Left forelimb (tissue), 1 donor: ENCODE measurements around the gene UROC1.

Experiments
- DNase-seq: peaks from one replicate; pipeline ENCODE4 v3.0.0-alpha.2; 2018; ENCODE audit warnings: low spot score

UROC1 gene

DNA sequence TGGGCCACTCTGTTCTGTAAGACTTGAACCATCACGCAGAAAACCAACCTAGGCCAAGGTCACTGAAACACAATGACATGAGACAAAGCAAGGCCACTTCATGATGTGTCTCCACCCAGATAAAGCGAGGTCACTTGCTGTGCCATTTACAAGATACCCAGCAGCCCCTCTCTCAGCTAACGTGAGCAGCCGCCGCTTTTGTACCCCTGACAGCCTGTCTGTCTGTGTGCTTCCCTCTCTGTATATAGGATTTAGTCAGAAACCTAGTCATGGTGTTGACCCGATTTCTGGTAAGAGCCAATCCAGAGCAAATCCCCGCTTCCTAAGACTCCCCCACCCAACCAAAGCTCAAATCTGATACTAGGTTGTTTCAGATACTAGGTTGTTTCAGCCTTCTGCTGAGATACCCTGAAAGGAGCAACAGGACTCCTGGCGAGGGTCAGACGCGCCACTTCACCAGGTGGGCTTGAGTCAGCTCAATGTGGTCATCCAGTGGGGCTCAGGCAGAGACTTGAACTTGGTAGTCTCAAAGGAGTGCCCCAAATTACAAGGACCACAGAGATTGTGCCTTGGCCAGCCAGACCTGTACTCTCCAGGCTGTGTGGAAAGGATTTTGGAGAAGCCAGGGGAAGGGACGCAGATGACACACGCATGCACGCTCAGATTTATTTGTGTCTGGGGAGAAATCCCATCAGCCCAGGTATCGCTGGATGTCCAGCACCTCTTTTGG, 38.8 kb downstream of the UROC1 start:
- no peak for DNase-seq

DNA sequence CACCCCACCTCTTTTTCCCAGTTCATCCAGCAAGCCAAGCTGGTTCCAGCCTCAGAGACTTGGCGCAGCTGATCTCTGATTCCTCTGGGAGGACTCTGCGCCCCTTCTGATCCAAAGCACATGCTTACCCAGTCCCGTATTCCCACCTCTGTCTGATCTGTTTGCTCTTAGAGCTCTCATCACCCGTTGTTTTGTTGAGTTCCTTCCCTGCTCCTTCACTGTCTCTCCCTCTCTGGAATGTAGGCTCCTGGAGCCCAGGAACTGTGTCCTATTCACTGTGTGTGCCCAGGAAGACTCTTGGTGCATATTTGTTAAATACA, 40.6 kb downstream of the UROC1 start:
- DNase-seq, result no peak

GRCh38 chr3:126476166-126477060, 41.2 kb downstream of the UROC1 start:
- DNase-seq, result peak; percentile 77

DNA sequence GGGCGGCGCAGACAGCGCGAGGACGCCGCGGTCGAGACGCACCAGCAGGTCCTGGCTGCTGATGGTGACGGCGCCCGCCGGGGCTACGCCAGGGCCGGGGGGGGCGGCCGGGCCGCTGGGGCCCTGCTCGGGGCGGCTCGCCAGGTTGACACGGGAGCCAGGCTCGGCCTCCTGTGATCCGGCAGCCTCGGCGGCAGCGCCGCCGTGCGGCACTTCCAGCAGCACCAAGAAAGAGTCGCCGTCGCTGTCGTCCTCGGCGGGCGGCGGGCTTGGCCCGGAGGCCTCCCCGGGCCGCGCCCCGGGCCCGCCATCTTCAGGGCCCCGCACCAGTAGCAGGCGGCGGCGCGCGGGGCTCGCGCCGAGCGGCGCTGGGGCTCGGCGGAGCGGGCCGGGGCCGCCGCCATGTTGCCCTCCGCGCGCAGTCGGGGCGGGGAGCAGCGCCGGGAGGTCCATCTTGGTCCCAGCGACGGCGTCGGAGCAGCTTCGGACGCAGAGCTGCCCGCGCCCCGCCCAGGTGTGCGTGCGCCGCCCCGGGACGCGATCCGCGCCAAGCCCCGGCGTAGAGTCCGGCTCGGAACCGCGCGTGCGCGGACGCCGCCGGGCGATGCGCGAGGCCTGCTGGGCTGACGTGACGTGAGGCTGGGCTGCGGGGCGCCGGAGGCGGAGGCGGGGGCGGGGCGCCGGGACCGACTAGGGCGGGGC, 42.0 kb downstream of the UROC1 start, which contains the start of gene ZXDC:
Gene ZXDC (minus strand): TSS at position 479 of the 702 bp plus-strand sequence. CDS start 26 bp downstream, at position 453.
- DNase-seq, result peak; percentile 95

- no peak for DNase-seq
Measured at GRCh38 chr3:126474498-126475412, 42.8 kb downstream of the UROC1 start.

GRCh38 chr3:126473292-126474168, 44.0 kb downstream of the UROC1 start:
- DNase-seq, result no peak

DNA sequence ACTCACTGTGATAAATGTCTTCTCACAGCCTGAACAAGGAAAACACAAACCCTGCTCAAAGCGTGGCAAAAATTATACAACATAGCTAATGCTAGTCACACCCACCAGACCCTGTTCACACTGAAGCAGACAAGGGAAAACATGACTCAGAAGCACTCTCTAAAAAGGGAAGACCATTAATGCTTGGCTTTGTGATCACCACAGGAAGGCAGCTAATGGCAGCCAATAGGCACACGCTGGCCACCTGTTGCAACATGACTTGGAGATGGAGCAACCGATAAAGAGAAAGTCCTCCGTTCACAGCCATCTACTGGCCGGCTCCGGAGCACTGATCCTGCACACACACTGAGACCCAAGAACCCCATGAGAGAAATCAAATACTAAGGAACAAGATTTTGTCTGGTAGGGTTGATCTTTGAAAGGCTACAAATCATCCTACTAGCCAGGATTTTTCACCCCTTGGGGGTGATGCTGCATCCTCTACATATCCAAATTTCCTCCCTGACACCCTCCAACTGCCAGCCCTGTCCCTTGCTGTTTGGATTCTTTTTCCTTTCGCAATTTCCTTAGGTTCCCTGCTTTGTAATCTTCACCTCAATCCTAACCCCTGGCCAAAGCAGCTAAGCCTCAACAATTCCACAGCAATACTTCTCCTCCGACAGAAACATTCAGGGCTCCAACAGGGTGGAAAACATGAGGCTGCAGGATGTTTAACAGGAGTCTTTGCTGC, 45.1 kb downstream of the UROC1 start:
- no peak for DNase-seq

- DNase-seq, result peak; percentile 33
Measured at GRCh38 chr3:126469479-126469878, 48.1 kb downstream of the UROC1 start.

GRCh38 chr3:126468028-126468891, 49.3 kb downstream of the UROC1 start:
- peak; percentile 44 for DNase-seq

GRCh38 chr3:126467611-126467955, 50.0 kb downstream of the UROC1 start:
- no peak for DNase-seq

DNA sequence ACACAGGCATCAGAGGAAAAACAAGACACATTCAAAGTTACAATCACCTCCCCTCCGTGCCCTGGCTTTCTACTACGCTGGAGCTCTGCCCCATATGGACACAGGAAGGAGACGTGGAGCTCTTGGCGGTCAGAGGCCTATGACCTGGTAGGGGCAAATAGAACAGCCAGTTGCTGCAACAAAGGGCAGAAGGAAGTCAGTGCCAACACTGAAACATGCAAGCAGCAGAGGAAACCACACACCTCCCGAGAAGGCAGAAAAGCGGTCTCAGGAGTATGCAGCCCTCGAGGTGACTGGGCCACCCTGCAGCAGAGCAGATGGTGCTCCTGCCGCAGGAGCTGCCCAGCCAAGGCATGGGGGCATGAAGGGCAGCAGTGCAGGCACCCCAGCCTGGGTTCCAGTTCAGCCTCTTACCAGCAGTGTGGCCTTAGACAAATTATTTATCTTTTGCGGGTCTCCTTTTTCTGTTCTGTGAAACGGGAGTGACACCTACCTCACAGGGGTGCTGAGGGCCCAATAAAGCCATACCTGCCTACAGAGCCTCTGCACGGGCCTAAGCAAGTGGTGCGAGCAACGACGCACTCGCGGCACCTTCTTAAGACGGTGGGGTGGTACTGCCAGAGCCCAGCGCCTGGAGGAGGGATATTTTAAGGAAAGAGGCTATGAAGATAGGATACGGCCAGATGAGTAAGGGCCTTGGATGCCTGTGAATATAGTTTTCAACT, 50.5 kb downstream of the UROC1 start:
- DNase-seq, result peak; percentile 44

DNA sequence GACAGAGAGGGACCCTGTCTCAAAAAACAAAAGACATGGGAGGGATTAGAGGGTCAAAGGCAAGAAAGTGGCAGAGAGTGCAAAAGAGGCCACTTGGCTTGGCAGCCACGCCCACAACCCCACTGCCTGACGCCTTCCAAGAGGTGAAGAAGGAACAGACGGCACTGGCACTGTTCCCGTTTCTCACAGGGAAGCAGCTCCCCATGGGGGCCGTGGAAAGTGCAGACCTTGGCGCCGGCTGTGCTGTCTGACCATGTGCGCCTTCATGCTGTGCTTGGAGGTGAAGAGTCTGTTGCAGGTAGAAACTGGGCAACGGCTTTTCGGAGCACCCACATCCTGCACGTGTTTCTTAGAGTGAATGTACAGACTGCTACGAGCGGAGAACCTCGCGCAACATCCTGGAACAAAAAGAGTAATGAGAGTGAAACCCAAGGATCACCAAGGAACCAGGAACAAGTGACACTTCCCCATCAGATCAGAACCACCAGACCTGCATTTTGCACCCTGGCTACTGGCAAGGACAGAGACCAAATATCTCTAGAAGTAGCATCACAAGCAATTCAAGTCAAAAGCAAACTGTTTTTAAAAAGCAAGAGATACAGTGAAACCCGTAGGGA, 51.5 kb downstream of the UROC1 start:
- peak; percentile 65 for DNase-seq

DNA sequence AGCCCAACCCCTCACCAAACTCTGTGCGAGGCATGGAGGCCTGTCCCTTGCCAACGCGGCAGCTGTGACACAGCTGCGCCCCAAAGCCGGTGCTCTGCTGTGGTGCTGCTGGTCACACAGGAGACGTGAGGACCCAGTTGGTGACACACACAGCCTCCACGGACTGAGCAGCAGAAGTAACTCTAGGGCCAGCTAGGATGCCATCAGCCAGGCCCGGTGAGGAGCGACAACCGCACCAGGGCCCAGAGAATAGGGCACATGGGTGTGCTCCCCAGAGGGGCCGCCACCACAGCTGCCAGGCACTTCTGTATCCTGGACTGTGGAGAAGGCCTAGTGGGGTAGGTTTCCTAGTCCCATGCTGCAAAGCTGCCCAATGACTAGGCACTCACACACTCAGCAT, 52.6 kb downstream of the UROC1 start:
- DNase-seq, result peak; percentile 55

DNA sequence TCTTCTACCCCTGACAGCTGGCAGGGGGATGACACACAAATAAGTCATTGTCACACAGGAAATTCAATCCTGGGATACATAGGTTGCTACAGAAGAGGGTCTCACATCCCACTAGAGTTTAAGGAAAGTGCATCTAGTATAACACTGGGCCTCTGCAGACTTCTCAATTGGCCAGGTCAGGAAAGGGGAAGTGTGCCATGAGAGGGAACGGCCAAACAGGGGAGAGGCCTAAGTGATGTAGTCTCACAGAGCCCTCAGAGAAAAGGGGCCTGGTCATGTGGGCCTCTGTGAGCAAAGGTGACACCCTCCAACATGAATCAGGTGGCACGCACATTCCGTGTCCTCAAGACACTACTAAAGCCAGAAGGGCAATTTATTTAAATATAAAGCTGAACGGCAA, 53.1 kb downstream of the UROC1 start:
- DNase-seq, result peak; percentile 47

DNA sequence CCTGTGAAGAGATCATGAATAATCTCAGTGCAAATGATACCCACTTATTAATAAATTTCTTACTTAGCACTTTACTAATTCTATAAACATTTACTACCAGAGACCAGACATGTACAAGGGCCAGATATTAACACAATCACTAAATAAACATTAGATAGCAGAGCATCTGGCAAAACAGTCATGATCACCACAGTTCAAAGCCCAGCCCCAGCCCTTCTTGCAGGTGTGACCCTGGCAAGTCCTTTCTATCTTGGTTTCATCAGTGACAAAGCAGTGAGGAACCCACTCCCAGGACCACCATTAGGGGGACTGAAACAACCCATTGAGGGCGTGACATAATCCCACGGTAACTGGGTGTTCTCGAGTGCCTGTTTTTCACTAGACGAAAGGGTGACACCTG, 53.5 kb downstream of the UROC1 start:
- DNase-seq, result no peak

DNA sequence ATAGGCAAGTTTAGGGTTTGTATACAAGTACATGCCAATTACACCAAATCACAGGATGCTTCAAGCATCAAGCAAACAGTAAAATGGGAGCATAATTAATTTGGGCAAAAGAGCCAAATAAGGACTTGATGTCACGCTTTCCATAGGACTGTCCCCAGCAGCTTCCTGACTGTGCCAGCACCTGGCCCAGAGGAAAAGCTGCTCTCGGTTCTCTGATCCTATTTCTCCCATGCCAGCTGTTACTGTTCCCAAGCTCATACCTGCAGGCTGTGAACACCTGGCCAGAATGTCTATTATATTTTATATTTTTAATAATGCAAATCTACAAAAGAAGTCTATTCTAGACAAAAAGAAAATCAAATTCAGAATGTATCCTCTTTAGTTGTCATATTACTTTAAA, 54.1 kb downstream of the UROC1 start:
- DNase-seq, result no peak

DNA sequence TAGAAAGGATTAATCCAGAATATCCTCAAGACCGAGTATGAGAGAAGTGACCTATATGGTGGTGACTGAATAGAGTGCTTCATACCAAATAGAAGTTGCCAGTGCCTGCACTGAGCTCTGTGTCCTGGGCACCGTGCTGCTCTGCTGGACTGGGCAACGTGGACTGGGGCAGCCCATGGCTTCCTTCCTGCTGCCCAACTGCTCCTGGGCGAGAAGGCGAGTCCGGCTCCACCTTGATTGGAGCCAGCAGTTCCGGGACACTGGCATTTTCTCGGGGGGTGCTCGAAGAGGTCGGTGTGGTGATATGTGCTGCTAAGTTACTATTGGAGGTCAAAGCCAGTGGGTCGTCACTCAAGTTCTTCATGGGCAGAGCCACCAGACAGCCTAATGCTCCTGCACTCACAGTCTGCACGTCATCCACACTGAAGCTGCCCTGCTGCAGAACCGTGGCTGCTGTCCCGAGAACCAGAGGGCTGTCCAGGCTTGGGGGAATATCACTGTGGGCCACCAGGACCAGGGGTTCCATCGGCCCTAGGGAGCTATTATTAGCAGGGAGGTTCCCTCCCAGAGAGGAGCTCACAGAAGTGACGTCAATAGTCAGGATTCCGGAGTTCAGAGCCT, 56.0 kb downstream of the UROC1 start:
- DNase-seq, result peak; percentile 34
